Activated effector memory CD4-positive, alpha-beta T cell treated with anti-CD3 and anti-CD28 coated beads, Interleukin-2, amount 50 U/mL, for 16 hours (primary cell): ENCODE results near the gene ERC2.

ENCODE experiments used
- DNase-seq: peaks from one replicate; pipeline ENCODE4 v3.0.0-alpha.2; 2020

The ERC2 gene

DNA sequence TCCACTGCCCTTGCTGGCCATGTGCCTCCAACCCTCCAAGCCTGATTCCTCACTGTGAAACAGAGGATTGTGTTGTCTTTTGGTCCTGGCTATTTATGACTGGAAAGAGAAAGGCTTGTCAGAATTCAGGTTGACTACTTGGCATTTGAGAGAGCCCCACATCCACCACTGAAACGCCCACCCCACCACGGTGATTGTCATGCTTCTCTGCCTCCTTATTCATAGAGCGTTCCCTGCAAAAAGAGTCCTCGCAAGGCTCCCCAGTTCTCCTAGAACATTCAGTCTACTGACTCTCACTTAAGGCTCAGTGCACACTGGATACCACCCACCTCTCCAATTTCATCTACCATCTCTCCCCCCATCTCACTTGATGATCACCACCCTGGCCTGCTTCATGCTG, 818.3 kb downstream of the ERC2 start:
- DNase-seq = no peak

DNA sequence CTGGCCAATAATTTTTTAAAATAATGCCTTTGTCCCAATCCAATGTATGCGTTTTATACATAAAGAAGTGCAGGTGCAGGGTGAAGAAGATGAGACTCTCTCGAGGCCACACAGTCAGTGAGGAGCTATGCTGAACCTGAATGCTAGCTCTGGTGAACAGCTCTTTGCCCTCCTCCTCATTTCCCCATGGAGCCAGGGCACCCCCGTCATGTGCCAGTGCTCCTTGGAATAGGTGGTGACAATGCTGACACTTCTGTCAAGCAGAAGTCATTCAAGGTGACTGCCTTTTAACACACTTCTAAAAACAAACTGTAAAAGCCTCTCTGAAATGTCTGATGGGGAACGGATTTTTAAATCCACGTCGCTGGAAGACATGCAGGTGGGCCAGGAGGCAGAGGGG, 818.7 kb downstream of the ERC2 start:
- DNase-seq = no peak

DNA sequence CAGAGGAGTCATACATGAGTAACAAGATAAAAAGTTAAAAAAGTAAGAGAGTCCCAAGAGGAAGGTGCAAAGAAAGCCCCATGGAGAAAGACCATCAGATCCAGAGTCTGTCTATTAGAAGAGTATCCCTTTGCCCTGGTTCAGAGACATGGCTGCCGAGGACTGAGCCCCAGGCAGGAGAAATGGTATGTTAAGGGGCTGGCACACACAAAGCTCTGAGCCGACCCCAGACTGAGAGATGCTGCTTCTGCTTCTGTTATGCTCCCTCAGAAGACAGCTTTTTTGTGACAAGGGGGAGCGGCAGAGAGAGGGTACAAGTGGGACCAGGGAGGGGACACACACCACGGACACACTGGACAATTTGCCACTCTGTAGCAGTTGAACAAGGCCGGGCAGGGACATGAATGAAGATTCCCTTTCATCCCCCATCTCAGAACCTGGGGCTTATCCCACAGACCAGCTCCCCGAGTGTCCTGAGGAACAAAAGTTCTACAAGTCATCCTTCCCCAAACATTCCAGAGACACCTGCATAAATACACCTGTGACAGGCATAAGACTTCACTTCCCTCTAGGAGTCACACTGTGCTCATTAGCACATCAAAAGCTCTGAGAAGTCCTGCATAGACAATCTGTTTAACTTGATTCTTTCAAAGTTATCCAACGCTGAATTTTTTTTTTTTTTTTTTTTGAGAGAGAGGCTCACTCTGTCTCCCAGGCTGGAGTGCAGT, 819.5 kb downstream of the ERC2 start:
- no peak for DNase-seq

DNA sequence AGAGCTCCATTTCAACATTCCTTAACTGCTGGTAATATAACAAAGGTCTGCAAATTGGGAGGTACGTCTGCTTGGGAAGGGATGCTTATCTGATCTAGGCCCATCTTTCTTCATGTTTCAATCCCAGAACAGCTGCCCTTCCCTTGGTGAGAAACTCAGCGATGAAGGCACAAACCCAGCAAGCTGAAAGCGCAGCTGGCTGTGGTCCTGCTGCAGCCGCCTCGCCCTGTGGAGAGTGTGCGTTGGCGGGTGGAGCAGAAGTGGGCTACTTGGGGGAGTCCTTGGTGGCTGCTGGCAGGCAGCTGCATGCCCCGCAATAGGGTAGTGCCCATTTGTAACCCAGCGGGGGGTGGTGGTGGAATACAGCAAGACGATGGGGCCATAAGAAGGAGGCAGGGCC, 820.6 kb downstream of the ERC2 start:
- no peak for DNase-seq

DNA sequence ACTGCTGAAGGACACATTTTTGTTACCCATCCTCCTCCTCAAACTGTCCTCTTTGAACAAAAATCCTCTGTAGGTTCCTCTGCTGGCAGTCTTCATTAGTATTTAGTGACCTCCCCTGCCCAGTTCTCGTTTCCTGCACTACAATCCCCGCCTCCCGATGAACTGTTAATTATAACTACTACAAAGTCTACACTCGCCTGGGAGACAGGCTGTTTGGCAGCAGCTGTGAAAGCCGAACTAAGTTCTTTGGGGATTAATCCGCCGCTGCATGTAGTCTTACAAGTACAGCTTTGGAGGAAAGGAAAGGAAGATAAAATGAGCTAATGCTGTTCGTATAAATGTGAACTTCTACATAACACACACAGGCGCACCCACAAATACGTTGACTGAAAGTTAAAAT, 821.2 kb downstream of the ERC2 start:
- no peak for DNase-seq

DNA sequence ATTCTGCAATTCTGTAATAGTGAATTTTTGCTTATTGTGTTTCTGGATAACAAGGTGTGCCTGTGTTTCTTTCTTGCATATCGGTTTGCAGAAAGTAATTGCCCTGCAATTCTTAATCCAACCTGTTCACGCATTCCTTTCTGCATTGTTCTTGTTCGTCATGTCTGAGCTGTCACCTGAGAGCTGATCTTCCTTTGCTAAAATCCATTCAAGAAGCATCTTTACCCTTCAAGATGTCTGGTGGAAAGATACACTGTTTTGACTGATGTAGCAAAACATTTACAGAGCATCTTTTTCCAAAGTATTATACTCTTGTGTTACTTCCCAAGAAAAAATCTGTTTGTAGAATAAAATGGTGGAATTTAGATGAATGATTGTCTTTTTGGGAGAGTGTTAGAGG, 822.1 kb downstream of the ERC2 start:
- DNase-seq = no peak

DNA sequence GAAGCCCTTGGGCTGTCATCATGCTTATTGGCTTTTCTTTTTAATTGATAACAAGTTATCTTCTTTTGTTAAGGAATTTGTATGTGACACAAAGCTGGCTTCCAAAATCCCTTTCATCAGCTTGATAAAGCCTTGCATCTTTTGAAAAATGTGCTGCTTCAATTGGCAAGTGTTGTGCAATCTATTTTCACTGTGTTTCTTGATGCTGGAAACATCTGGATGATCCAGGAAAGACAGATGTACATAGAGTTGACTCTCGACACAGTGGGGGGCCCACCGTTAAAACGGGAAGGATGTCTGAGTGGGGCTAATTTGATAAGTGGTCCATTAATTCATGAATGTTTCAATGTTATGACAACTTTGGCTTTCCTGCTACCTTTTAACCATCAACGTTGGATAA, 822.8 kb downstream of the ERC2 start:
- no peak for DNase-seq

DNA sequence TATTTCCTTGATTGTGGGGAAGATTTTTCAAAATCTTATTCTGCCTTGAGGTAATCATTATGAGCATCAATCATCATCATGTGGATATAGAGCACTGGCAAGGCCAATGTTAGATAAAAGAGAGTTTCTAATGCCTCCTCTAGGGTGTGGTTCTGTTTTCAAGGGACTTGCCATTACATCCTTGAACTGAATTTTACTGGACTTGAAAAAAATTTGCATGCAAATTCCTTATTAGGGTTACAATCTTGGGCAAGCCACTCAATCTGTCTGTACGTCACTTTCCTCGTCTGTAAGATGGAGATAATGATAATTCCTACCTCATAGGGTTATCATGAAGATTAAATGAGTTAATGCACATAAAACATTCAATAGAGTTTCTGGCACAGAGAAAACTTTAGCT, 825.0 kb downstream of the ERC2 start:
- no peak for DNase-seq

DNA sequence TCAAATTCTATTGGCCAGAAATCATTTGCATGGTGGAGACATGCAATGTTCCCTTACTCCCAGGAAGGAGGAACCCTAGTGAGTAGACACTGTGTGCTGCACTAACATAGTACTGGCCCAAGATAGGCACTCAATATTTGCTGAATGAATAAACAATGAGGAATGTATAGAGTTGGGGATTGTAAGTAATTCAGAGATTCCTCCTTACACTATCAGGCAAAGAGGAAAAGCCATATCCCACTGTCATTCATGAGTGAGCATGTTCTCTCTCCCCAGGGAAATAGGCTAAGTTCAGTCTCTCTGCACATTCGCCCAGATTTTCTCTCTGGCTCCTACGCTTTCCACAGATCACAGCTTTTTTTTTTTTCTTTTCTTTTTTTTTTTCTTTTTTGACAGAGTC, 826.3 kb downstream of the ERC2 start:
- DNase-seq = no peak

DNA sequence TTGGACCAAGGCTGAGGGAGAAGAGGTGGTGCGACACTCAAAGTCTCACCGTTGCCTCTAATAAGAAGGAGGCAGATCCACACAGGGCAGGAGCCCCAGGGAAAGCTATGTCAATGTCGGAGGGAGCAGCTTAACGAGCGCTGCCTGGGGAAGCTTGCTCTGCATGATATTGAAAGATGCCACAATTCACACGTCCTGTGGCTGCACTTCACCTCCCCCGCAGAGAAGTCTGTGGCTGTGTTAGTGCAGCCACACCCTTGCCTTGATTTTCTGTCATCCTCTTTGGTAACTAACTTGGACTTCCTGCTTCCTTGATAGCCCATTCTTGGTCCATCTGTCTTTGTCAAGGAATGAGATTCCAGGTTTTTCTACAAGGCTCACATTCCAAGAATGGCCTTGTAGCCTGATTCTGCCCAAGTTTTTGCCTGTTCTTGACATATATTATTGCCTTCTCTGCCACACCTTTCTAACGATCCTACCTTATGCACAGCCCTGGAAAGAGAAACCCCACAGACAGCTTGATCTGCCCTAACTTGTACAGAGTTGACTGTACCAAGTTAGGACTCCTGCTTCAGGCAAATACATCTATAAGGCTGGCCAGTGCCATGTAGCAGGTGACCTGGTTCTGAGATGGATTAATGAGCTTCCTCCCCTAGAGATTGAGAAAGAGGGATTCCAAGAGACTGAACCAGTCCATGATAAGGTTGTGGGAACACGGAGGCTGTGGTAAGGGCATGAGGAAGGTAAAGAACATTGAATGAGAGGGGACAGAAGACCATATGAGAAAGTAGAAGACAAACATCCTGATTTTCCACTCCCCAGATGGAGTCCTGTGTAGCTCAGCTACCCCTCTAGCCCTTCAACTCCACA, 828.1 kb downstream of the ERC2 start:
- no peak for DNase-seq

DNA sequence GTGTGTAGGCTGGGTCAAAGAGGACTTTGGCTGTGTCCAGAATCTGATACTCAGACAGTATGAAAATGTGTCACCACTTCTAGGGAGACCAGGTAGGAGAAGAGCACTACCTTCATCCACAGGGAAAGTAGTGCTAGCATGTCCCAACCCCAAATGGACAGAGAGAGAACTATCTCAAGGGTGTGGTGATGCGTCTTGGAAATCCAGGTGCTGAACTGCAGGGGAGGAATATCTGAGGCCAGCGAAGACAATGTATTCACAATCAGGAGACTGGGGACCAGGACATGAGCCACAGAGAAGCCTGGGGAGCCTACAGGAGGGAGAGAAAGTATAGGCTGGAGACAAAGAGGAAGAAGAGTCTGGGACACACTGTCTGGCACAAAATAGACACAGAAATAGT, 829.1 kb downstream of the ERC2 start:
- no peak for DNase-seq

DNA sequence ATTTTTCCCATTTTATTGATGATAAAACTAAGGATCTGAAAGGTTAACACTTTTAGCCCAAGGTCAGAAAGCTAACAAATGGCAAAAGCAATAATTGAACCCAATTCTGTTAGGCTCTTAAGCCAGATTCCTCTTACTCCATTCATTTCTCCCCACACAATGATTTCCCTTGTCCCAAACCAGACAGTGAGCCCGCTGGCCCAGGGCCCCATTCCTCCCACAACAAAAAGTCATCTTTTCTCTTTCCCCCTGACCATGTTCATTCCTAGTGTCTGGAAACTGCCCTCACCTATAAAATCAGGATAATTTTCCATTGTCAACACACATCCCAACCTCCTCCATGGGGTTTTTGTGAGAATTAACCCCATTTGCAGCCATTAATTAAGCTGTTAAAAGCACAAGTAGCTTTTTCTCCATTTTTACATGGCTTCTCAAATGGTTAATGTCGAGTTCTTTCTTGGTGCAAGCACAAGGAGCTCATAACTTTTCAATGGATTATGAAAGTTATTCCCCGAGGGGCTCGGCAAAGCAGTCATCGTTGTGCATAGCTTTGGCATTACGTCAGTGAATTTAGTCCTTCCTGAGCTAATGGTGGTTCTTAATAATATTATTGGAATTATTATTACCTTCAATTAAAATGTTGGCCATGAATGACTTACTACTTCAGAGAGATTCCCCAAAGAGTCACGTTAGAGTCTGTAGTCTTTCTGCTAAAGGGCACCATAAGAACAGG, 830.2 kb downstream of the ERC2 start:
- no peak for DNase-seq

DNA sequence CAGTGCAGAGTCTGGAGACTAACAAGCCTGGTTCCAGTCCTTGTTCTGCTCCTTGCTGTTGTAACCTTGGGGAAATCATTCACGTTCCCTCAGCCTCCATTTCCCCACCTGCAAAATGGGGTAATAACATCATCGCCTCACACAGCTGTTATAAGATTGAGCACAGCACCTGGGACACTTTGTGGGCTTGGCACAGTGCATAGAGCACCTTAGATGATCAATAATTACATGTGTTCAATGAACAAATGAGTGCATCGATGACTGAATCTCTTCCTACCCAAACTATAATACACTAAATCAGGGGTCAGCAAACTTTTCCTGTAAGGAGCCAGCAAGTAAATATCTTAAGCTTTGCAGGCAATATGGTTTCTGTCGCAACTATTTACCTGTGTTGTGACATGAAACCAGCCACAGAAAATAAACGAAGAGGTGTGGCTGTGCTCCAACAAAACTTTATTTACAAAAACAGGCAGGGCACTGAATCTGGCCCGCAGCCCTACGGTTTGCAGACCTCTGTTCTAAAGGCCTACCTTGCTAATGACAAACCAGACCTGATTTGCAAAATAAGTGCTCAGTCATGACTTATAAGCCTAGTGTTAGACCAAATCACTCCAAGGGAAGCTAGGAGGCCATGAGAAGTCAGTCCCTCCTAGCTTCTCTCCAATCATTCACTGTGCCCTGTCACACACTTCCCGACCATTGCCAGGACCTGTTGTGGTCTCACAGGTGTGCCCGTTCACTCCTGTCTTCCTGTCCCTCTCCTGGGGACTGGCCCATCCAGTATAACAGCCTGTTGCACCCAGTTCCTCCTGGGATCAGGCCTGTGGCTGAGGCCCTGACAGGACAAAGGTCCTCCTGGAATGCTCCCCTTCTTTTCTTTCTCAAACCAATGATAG, 831.7 kb downstream of the ERC2 start:
- no peak for DNase-seq

DNA sequence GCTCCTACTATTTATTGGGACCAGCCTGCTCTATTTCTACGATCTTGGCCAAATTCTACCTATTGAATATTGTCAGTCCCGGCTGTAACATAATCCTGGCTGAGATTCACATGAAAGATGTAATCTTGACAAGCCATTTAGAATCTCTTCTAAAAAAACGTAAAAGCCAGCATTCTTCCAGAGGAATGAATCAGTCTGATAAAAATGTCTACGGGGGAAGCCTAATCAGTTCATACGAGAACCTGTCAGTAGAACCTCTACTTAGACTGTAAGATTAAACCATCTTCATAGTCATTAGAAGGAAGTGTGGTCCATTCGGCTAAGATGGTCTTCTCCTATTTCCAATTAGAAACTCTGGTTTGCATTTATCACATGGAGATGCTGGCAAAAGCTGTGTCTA, 833.9 kb downstream of the ERC2 start:
- no peak for DNase-seq

DNA sequence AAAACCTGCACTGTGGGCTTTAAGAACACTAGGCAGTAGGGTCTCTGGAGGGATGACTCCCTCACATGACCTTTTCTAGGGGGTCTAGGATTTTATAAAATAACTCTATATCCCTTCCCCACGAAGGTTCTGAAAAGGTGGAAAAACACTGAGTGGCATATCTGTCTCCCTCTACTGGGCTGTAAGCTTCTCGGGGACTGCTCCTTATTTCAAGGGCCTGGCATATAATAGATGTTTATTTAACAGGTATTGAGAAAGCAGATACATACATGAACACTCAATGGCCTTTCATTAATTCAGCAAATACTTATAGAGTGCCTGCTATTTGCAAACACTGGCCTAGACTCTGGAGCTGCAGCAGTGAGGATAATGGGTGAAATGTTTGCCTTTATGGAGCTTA, 834.9 kb downstream of the ERC2 start:
- no peak for DNase-seq

DNA sequence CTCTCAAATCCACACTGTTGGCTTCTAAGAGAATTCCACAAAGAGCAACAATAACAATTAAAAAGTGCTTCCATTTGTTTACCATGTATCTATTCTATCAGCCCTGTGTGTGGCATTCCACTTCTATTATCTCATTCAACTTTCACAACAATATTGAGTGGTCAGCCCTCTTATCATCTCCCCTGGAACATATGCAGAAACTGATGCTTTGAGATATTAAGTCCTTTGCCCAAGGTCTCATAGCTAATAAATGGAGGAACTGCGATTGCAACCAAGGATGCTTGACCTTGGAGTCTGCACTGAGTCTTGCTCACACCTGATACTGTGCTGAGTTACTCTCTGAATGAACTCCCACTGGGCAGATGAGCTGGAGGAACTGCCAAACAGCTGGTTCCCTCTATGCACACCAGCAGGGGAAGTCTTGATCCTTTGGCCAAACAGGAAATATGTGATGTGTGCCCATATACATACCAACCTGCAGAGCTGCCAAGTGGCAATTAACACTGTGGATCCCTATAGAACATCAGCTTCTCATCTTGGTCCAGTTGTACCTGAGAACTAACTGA, 836.4 kb downstream of the ERC2 start:
- no peak for DNase-seq

DNA sequence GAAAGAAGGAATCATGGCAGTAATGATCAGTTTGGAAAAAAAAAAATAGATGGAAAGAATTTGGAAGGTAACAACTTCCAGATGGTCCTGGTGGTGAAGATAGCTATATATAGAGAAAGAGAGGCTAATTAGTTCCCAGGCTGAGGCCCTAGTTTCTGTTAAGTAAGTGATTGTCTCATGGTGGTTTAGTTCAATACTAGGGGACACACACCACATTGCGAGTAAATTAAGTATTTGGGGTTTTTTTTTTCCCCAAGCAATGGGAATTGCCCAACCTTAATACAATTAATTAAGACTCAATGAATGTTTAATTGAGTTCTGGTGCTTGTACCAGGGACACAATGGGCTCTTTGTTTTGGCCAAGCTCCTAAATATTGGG, 837.4 kb downstream of the ERC2 start:
- DNase-seq = no peak

DNA sequence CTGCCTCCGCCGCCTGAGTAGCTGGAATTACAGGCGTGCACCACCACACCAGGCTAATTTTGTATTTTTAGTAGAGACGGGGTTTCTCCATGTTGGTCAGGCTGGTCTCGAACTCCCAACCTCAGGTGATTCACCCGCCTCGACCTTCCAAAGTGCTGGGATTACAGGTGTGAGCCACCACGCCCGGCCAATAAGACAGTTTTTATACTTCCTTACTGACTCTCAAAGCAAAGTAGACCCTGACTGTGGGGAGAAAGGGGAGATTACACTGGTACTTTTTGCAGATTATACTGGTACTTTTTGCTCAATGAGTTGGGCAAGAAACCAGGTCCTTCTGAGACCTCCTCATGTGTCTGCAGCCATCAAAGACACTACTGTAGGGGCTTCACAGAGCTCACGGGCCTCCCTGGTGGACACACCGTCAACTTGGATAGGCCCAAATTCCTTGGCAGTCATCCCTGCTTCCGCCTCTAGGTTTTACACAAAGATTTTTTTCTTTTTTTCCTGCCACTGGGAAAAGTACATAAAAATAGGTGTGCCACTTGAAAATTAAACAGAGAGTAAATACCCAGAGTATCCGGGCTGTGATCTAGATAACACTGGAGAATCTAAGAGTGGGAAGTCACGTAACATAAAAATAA, 837.9 kb downstream of the ERC2 start:
- DNase-seq = no peak

DNA sequence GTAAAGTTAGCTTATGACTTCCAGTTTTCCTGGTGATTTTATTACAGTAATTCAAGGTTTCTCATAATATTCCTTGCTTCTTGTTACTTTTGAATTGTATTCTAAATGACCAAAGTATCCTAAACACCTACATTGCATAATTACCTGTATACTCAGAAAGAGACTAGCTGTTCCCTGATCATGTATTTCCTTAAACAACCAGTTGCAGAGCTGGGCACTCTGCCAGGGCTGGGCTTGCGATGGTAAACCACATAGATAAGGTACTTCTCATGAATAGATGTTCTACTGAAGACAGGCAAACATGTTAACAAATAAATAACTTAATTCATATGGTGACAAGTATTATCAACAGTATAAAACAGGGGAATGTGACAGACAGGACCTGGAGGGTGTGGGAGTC, 838.8 kb downstream of the ERC2 start:
- DNase-seq = no peak

DNA sequence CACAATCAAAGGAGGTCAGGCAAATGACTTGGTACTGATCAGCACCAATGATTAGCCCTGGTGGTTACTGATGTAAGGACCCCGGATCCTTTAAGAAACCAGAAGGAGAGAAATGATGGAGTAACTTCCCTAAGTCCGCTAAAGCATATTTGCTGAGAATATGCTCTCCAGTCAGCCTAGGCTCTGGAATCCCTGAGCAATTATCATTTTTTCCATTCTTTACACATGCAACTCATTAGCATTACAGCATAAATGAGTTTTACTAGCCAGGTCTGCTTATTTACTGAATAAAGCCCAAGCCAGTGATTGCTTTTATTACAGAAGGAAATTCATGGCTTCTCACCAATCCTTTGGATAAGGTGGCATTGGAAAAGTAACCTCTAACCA, 842.0 kb downstream of the ERC2 start:
- no peak for DNase-seq

DNA sequence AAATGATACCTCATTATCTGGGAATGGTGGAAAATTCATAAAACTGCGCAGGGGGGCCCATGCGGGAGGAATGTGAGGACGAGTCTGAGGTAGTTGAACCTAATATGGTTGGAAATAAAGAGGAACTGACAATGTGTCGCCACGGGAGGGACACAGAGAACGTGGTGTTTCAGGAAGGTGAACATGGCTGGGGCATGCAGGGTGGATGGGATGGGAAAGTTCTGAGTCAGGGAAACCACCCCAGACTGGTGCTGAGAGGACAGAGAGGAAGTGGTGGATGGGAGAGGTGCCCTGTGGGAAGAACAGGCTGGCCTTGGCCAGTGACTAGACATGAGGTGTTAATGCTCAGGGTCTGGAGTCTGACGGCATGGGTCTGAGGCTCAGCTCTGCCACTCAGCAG, 844.0 kb downstream of the ERC2 start:
- DNase-seq = no peak

DNA sequence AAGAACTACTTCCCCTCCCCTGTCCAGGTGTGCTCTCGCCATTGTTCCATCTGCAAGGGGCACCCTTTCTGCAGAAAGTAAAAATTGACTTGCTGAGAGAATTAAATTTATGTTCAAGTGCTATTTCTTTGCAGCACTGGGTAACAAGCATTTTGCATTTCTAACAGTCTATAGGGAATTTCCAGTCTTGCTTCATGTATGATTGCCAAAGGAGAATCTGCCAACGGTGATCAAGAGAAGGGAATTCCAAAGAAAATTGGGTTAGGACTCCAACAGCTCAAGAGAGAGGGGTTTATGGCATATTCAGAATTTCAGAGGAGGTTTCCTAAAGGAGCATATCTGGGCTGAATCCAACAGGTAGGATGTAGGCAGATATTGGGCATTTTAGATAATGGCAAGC, 844.5 kb downstream of the ERC2 start:
- DNase-seq = no peak
